GM19452 (cell line): ENCODE measurements around the gene CHCHD5.
"Not testable (repeated sequence)": the region's sequence is repeated elsewhere in the genome, so short reads cannot be mapped to it uniquely, and the experiment has no call there.

Experiments
- ATAC-seq: cut with Tn5 transposase; IDR thresholded peaks from one replicate; pipeline ENCODE4 v1.9.1; 2021; ENCODE audit not compliant: unreplicated experiment

The CHCHD5 gene

GRCh38 chr2:112584134-112584890 is at the start of gene CHCHD5:
CHCHD5 (plus strand) TSS chr2:112584609; CDS start chr2:112584648, 39 bp downstream.
- peak; percentile 78 for ATAC-seq

- no peak for ATAC-seq
Observed at GRCh38 chr2:112534826-112535225, 49.6 kb upstream of the CHCHD5 start.

GRCh38 chr2:112536665-112537064 is 47.7 kb upstream of the CHCHD5 start:
- not testable (repeated sequence) for ATAC-seq

GRCh38 chr2:112539306-112539705 is 45.1 kb upstream of the CHCHD5 start:
- no peak for ATAC-seq

GRCh38 chr2:112540906-112541305 is 43.5 kb upstream of the CHCHD5 start:
- ATAC-seq, result no peak

- peak; percentile 56 for ATAC-seq
Observed at GRCh38 chr2:112541315-112542122, 42.9 kb upstream of the CHCHD5 start.

GRCh38 chr2:112542123-112542983 is 42.1 kb upstream of the CHCHD5 start, which contains the start of gene POLR1B:
POLR1B (plus strand) TSS chr2:112542465; CDS start chr2:112542495, 30 bp downstream.
- ATAC-seq, result peak; percentile 78

- ATAC-seq, result peak; percentile 2
Observed at GRCh38 chr2:112542984-112543661, 41.3 kb upstream of the CHCHD5 start.

- no peak for ATAC-seq
Observed at GRCh38 chr2:112547333-112547732, 37.1 kb upstream of the CHCHD5 start.

- ATAC-seq, result no peak
Observed at GRCh38 chr2:112548980-112549379, 35.4 kb upstream of the CHCHD5 start.

GRCh38 chr2:112566104-112566503 is 18.3 kb upstream of the CHCHD5 start:
- peak; percentile 76 for ATAC-seq

- ATAC-seq, result peak; percentile 39
Observed at GRCh38 chr2:112566508-112566907, 17.9 kb upstream of the CHCHD5 start.

- no peak for ATAC-seq
Observed at GRCh38 chr2:112572005-112572404, 12.4 kb upstream of the CHCHD5 start.

- no peak for ATAC-seq
Observed at GRCh38 chr2:112577756-112578155, 6.7 kb upstream of the CHCHD5 start.

GRCh38 chr2:112579241-112579640 is 5.2 kb upstream of the CHCHD5 start:
- no peak for ATAC-seq

- no peak for ATAC-seq
Observed at GRCh38 chr2:112580084-112580483, 4.3 kb upstream of the CHCHD5 start.

GRCh38 chr2:112582314-112582746 is 2.1 kb upstream of the CHCHD5 start:
- no peak for ATAC-seq

GRCh38 chr2:112583497-112584133 is 794 bp upstream of the CHCHD5 start:
- ATAC-seq, result no peak

GRCh38 chr2:112584891-112585250 is 462 bp downstream of the CHCHD5 start:
- ATAC-seq, result no peak

- no peak for ATAC-seq
Observed at GRCh38 chr2:112585400-112585799, 991 bp downstream of the CHCHD5 start.
